Spleen (tissue), 11 donors: ENCODE data around the gene NEDD4L. TPM values are rescaled to one million over a fixed set of nuclear protein-coding genes. Genes with fewer than 3 reads are reported as not detected.

Experiments
- DNase-seq: peaks from one replicate; pipeline ENCODE4 v3.0.0-alpha.2; 2020
- H3K27ac ChIP-seq, 8 donors: fragments of 200-600 bp; sonication (generic) in 7 of 8; 1 replicate in 4 of 8; 2 replicates in 4 of 8; pipeline versions ENCODE4 v1.5.0 to v1.8.0; 2016 to 2021; ENCODE audit warnings: inconsistent platforms in 4 of 8, mild to moderate bottlenecking in 4 of 8, moderate library complexity in 1 of 8
- H3K27me3 ChIP-seq, 7 donors: fragments of 200-600 bp; sonication (generic) in 6 of 7; replicated peaks in 1 of 7; 1 replicate in 4 of 7; 2 replicates in 3 of 7; pipeline versions ENCODE4 v1.5.0 to v1.8.0; 2016 to 2021; ENCODE audit warnings: inconsistent platforms in 3 of 7, mild to moderate bottlenecking in 1 of 7
- H3K36me3 ChIP-seq, 6 donors: fragments of 200-600 bp; sonication (generic) in 5 of 6; 1 replicate in 4 of 6; 2 replicates in 2 of 6; pipeline versions ENCODE4 v1.5.0 to v1.8.0; 2016 to 2021; ENCODE audit warnings: inconsistent platforms in 2 of 6
- H3K4me1 ChIP-seq, 6 donors: fragments of 200-600 bp; sonication (generic) in 5 of 6; 1 replicate in 3 of 6; 2 replicates in 3 of 6; pipeline versions ENCODE4 v1.5.0 to v1.8.0; 2016 to 2021; ENCODE audit warnings: inconsistent platforms in 3 of 6
- H3K4me3 ChIP-seq, 8 donors: fragments of 200-600 bp; sonication (generic) in 7 of 8; 1 replicate in 4 of 8; 2 replicates in 4 of 8; pipeline versions ENCODE4 v1.5.0 to v1.8.0; 2016 to 2021; ENCODE audit warnings: inconsistent platforms in 4 of 8, mild to moderate bottlenecking in 4 of 8, moderate library complexity in 2 of 8
- H3K9me3 ChIP-seq, 8 donors: fragments of 200-600 bp; sonication (generic) in 7 of 8; 1 replicate in 4 of 8; 2 replicates in 4 of 8; pipeline versions ENCODE4 v1.5.0 to v1.8.0; 2016 to 2021; ENCODE audit warnings: inconsistent platforms in 4 of 8
- POLR2A ChIP-seq, 3 donors: fragments of 450-650 bp; IDR thresholded peaks; one replicate each; pipeline ENCODE4 v1.5.1; 2017; ENCODE audit warnings: antibody characterized with exemption in 3 of 3, mild to moderate bottlenecking in 1 of 3
- POLR2AphosphoS5 ChIP-seq, 3 donors: sonication (generic); formaldehyde crosslinking; IDR thresholded peaks; one replicate each; pipeline ENCODE4 v1.5.1; 2017; ENCODE audit warnings: antibody characterized with exemption in 3 of 3
- WGBS, 5 donors: extraction: QIAGEN DNeasy Blood & Tissue Kit in 3 of 5; methylation state at CpG; one replicate each; pipeline versions ENCODE4 v1.1.5 to v1.1.7; 2013 to 2018; 5-methylcytosine and 5-hydroxymethylcytosine counted together
- intact Hi-C: fragments of 100-400 bp; cut with DNase I; formaldehyde crosslinking; loops from one replicate; pipeline ENCODE4 v1.15.0; 2023; ENCODE audit warnings: low total_unique reads
- polyA plus RNA-seq, 3 donors: library from polyadenylated mRNA; stranded (reverse); fragments of 200-250 nt; gene quantifications; one replicate each; pipeline ENCODE4 v1.2.1, GENCODE V29; 2013
- total RNA-seq, 7 donors: library from RNA; depleted of rRNA in 3 of 7; stranded (reverse); fragments of >200 nt in 3 of 7; fragmentation: NEBNext Ultra II Directional in 4 of 7; extraction: Animal tissue kit (Norgen Biotek cat#: 25700) in 4 of 7; gene quantifications; one replicate each; pipeline versions ENCODE4 v1.1.0 to v1.2.1, GENCODE V29; 2016 to 2021
- TF ChIP-seq, protein P1 (sequence below), 11 experiments: fragments of 200-600 bp in 7 of 11; fragments of 450-650 bp in 4 of 11; sonication (generic) in 4 of 11; IDR thresholded peaks in 8 of 11; conservative IDR thresholded peaks in 3 of 11; 1 replicate in 7 of 11; 2 replicates in 4 of 11; pipeline versions ENCODE4 v1.4.0 to v1.8.0; 2016 to 2021; ENCODE audit warnings: antibody characterized with exemption in 11 of 11, inconsistent platforms in 4 of 11, mild to moderate bottlenecking in 1 of 11
- donor health status: healthy with polysubstance abuse.
- donor health status: DM: no; HTN: no; CAD: no; lungs with moderate emphysema.
- donor health status: DM: no; HTN: no; CAD: no.
- donor health status: Bipolar disorder and iron deficiency.
- donor health status: healthy.
- donor health status: DM: no; HTN: no; CAD: no.
- donor health status: DM: yes; HTN: yes; CAD: no.

Gene NEDD4L
- total and polyA plus RNA-seq, 10 donors, result 8.7 to 26.9 (median 18.3) TPM

DNA sequence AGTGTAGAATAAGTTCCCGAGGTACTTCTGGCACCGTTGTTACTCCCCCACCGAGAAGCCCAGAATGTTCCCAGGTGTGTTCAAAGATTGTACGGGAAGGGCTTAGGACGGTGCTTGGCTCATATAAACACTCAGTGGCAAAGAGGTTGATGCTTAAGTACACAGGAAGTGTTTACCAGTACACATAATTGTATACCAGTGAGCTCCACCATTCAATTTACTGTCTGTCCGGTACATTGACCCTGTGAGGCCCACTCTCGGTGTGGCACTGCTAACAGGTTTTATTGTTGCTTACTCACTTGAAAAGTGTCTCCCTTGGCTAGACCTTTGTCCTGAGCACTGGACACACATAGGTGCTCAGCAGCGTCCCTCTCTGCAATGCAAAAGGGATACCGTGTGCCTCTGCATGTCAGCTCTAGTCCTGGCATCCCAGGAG, 191.0 kb downstream of the NEDD4L start:
- Histone ChIP-seq H3K36me3 (no peaks in the 10 kb centered on the region), H3K27ac (no peak overlapping the region), H3K4me1 (no peaks in the 10 kb centered on the region), H3K9me3 (no peaks in the 10 kb centered on the region), H3K4me3 (no peak overlapping the region), H3K27me3 (no peaks in the 10 kb centered on the region)
- no peak for DNase-seq
- 83 to 95% (median 93%) methylated on average over 9 of the region's 9 CpGs for WGBS, 5 donors
- intact Hi-C loops, result no loop called here
- no peak for TF ChIP-seq POLR2AphosphoS5 (IDR thresholded peaks at IDR 0.05)
- TF ChIP-seq, protein P1, sequence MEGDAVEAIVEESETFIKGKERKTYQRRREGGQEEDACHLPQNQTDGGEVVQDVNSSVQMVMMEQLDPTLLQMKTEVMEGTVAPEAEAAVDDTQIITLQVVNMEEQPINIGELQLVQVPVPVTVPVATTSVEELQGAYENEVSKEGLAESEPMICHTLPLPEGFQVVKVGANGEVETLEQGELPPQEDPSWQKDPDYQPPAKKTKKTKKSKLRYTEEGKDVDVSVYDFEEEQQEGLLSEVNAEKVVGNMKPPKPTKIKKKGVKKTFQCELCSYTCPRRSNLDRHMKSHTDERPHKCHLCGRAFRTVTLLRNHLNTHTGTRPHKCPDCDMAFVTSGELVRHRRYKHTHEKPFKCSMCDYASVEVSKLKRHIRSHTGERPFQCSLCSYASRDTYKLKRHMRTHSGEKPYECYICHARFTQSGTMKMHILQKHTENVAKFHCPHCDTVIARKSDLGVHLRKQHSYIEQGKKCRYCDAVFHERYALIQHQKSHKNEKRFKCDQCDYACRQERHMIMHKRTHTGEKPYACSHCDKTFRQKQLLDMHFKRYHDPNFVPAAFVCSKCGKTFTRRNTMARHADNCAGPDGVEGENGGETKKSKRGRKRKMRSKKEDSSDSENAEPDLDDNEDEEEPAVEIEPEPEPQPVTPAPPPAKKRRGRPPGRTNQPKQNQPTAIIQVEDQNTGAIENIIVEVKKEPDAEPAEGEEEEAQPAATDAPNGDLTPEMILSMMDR (IDR thresholded peaks at IDR 0.05 in 8 of 11, conservative IDR thresholded peaks at IDR 0.05 in 3 of 11), result no peak

DNA sequence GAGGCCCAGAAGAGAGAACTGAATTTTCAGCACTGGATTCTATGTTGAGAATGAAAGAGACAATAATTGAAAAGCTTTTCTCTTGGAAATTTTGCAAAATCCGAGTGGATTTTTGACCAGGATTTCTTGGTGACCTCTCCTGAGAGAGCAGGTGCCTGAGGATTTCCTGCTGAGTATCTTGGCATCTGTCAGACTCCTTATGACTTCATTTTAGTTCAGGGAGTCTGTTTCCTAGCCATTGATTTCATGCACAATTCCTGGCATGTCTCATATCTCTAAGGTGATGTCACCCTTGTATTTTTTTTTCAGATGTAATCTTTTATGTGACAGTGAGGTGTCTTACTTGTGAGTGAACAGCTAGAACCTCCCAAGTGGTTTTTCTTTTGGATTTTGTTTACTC, 195.9 kb downstream of the NEDD4L start:
- intact Hi-C loops, result no loop called here
- Histone ChIP-seq H3K27me3 (no peaks in the 10 kb centered on the region), H3K4me1 (no peaks in the 10 kb centered on the region), H3K9me3 (no peaks in the 10 kb centered on the region), H3K27ac (no peak overlapping the region), H3K4me3 (no peak overlapping the region), H3K36me3 (no peaks in the 10 kb centered on the region)
- 69 to 87% (median 81%) methylated on average over 1 of the region's 1 CpG for WGBS, 5 donors
- TF ChIP-seq POLR2AphosphoS5 (IDR thresholded peaks at IDR 0.05), result no peak
- no peak for TF ChIP-seq POLR2A (IDR thresholded peaks at IDR 0.05)
- TF ChIP-seq, protein P1 (IDR thresholded peaks at IDR 0.05 in 8 of 11, conservative IDR thresholded peaks at IDR 0.05 in 3 of 11), result no peak
- no peak for DNase-seq

DNA sequence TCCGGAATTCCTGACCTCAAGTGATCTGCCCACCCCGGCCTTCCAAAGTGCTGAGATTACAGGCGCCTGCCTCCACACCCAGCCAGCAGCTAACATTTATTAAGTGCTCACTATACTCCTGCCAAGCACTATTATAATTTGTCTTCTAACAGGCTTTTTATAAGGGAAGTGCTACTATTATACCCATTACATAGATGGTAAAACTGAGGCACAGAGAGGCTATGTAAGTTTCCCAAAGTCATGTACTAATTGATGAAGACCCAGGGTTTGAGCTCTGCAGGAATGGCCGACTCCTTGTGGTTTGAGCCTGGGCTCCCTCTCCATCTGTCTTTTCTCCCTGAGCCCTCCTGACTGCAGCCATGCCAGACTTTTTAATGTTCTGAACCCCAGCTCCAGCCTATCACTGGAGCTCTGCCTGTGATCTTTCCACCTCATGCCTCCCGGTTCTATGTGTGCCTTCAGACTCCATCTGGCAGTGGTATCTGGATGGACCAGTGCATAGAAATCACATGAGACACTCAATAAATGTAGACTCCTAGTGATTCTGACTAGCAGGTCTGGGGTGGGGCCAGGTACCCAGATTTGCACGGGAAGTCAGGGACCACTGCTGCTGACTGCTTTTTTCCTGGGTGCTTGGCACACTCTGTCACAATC, 197.1 kb downstream of the NEDD4L start:
- no peak overlapping the region for H3K4me3 ChIP-seq
- 89 to 97% (median 95%) methylated on average over 6 of the region's 6 CpGs for whole genome bisulfite sequencing, 5 donors
- H3K4me1 ChIP-seq, result no peaks in the 10 kb centered on the region
- no peaks in the 10 kb centered on the region for H3K9me3 ChIP-seq
- intact Hi-C loops, result no loop called here
- no peaks in the 10 kb centered on the region for H3K36me3 ChIP-seq
- TF ChIP-seq POLR2A (IDR thresholded peaks at IDR 0.05) (no peak), POLR2AphosphoS5 (IDR thresholded peaks at IDR 0.05) (no peak)
- TF ChIP-seq, protein P1 (IDR thresholded peaks at IDR 0.05 in 8 of 11, conservative IDR thresholded peaks at IDR 0.05 in 3 of 11), result no peak
- no peak overlapping the region for H3K27ac ChIP-seq
- no peak for DNase-seq
- H3K27me3 ChIP-seq, result no peaks in the 10 kb centered on the region

DNA sequence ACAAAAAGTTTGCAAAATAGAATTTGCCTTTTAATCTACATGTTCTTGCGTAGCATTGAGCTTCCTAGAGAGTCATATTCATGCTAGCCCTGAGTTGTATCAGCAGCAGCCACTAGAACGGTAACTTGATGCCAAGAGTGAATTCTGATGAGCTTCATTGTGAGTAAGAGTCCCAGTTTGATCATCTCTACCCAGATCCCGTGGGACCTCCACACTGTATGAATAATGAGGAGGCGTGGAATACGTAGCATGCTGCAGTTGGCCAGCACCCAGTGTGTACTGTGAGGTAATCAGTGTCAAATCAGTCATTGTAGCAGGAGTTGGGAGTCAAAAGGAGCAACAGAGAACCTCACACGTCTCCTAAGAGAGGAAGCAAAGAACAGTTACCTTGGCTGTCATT, 197.9 kb downstream of the NEDD4L start:
- 70 to 85% (median 83%) methylated on average over 6 of the region's 6 CpGs for WGBS, 5 donors
- intact Hi-C loops, result no loop called here
- Histone ChIP-seq H3K27me3 (no peaks in the 10 kb centered on the region), H3K9me3 (no peaks in the 10 kb centered on the region), H3K36me3 (no peaks in the 10 kb centered on the region), H3K27ac (no peak overlapping the region), H3K4me1 (no peaks in the 10 kb centered on the region), H3K4me3 (no peak overlapping the region)
- TF ChIP-seq, protein P1 (IDR thresholded peaks at IDR 0.05 in 8 of 11, conservative IDR thresholded peaks at IDR 0.05 in 3 of 11), result no peak
- TF ChIP-seq POLR2A (IDR thresholded peaks at IDR 0.05), result no peak
- TF ChIP-seq POLR2AphosphoS5 (IDR thresholded peaks at IDR 0.05), result no peak
- no peak for DNase-seq
